ENCODE results near the gene TMPRSS5. TPM values are rescaled to one million over a fixed set of nuclear protein-coding genes. Genes with fewer than 3 reads are reported as not detected.

Gene TMPRSS5
- total and polyA plus RNA-seq, 2 of the 13 experiments (the other 11 are each of a cell fraction or from before 2014, with no cell fraction given), result 0.40 to 0.96 TPM

DNA sequence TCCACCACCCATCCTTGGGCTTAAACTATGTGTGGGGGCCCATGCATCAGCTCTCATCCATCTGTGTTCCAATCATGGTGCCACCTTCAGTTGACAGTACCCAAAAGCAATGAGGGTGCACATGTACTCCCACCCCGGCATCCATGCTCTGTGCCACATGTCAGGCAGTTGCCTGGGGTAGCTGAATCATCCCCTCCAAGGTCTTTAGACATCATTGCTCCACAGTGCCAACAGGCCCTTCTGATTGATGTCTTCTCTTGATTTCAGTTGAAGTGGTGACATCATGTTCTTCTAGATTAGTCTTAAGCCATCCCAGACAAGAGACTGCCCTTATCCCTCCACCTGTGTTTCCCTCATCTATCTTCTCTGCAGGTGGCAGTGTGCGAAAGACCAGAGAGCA lies 42.5 kb downstream of the TMPRSS5 start:
- H4K20me1 ChIP-seq (ENCODE audit: insufficient read depth, low read length), result no peaks in the 10 kb centered on the region
- no peaks in the 10 kb centered on the region for H3K27me3 ChIP-seq (ENCODE audit: control insufficient read depth in 1 of 2, insufficient read depth in 2 of 2, low read length in 2 of 2)
- no peaks in the 10 kb centered on the region for H3K36me3 ChIP-seq (replicated peaks in 1 of 2; ENCODE audit: control insufficient read depth in 1 of 2, insufficient read depth in 2 of 2, low read length in 2 of 2)
- no peaks in the 10 kb centered on the region for H3K9me3 ChIP-seq (ENCODE audit: low read length)
- H3K4me1 ChIP-seq (ENCODE audit: insufficient read depth, low read length), result peaks cover 32% of the 10 kb centered on the region
- no peaks in the 10 kb centered on the region for H3K79me2 ChIP-seq (ENCODE audit: insufficient read depth, low read length)
- H3K27ac ChIP-seq (ENCODE audit: extremely low read length, insufficient read depth, low read length), result no peak overlapping the region
- no peak for FAIRE-seq
- intact Hi-C loops (cut with micrococcal nuclease; ENCODE audit: unreplicated experiment), result no loop called here
- BruUV-seq (replicated peaks), result no TSS peak
- 69% methylated on average over 2 of the region's 2 CpGs for WGBS (ENCODE audit: low lambda C conversion rate)
- ATAC-seq, result no peak
- POLR2A ChIA-PET, result no interaction called here
- no peak for TF ChIP-seq POLR2AphosphoS2 (IDR thresholded peaks at IDR 0.05; ENCODE audit: low read depth, low read length)
- TF ChIP-seq RARA (CRISPR knock-in tag; IDR thresholded peaks at IDR 0.05), result no peak
- no peak for TF ChIP-seq ZNF432 (CRISPR knock-in tag; IDR thresholded peaks at IDR 0.05; ENCODE audit: borderline replicate concordance)
- TF ChIP-seq KLF13 (CRISPR knock-in tag; IDR thresholded peaks at IDR 0.05), result no peak
- TF ChIP-seq HMG20A (CRISPR knock-in tag; IDR thresholded peaks at IDR 0.05; ENCODE audit: borderline replicate concordance), result no peak
- TF ChIP-seq ZNF451 (CRISPR knock-in tag; IDR thresholded peaks at IDR 0.05), result no peak
- no peak for TF ChIP-seq EEA1 (CRISPR knock-in tag; IDR thresholded peaks at IDR 0.05; ENCODE audit: borderline replicate concordance)
- TF ChIP-seq ZNF768 (CRISPR knock-in tag; IDR thresholded peaks at IDR 0.05), result no peak
- no peak for TF ChIP-seq ZMAT5 (CRISPR knock-in tag; IDR thresholded peaks at IDR 0.05; ENCODE audit: borderline replicate concordance, low read depth)
- TF ChIP-seq HMGXB4 (CRISPR knock-in tag; IDR thresholded peaks at IDR 0.05; ENCODE audit: borderline replicate concordance in 1 of 2, low read depth in 1 of 2), result no peak
- TF ChIP-seq ZNF530 (CRISPR knock-in tag; IDR thresholded peaks at IDR 0.05; ENCODE audit: low read depth), result no peak
- no peak for TF ChIP-seq ARNT2 (CRISPR knock-in tag; IDR thresholded peaks at IDR 0.05; ENCODE audit: low read depth)
- no peak for TF ChIP-seq ZNF607 (CRISPR knock-in tag; IDR thresholded peaks at IDR 0.05; ENCODE audit: borderline replicate concordance)
- TF ChIP-seq RFXANK (CRISPR knock-in tag; IDR thresholded peaks at IDR 0.05), result no peak
- no peak for TF ChIP-seq ZNF138 (CRISPR knock-in tag; IDR thresholded peaks at IDR 0.05; ENCODE audit: low read depth)
- TF ChIP-seq PBX2 (CRISPR knock-in tag; IDR thresholded peaks at IDR 0.05), result no peak
- TF ChIP-seq CAMTA2 (CRISPR knock-in tag; IDR thresholded peaks at IDR 0.05; ENCODE audit: borderline replicate concordance), result no peak
- in situ Hi-C loops (cut with HindIII; ENCODE audit: extremely low pct_ligation_motif_present, low pct_unique_long_range_greater_than_20kb), result no loop called here
- H3K4me2 ChIP-seq (ENCODE audit: low read depth, low read length), result no peak overlapping the region
- no peak overlapping the region for H2AFZ ChIP-seq (ENCODE audit: low read length)
- no peak for DNase-seq (ENCODE audit: low spot score)
- H3K9ac ChIP-seq (ENCODE audit: insufficient read depth, low read depth, low read length), result no peak overlapping the region
- H3K4me3 ChIP-seq (replicated peaks in 1 of 3; ENCODE audit: insufficient read depth in 1 of 3, low read depth in 2 of 3, low read length in 3 of 3), result no peak overlapping the region
- CTCF ChIA-PET (ENCODE audit: low intra/inter-chr PET ratio, low total read pairs), result no interaction called here
